Urinary bladder (tissue), 4 donors: ENCODE measurements around the gene PSMG4. TPM values are rescaled to one million over a fixed set of nuclear protein-coding genes. Genes with fewer than 3 reads are reported as not detected.

Source experiments
- DNase-seq: peaks from one replicate; pipeline ENCODE4 v3.0.0-alpha.2; 2015; ENCODE audit errors: extremely low spot score
- H3K27ac ChIP-seq: one replicate; pipeline ENCODE4 v1.5.1; 2013; ENCODE audit warnings: low read depth, mild to moderate bottlenecking, moderate library complexity
- H3K36me3 ChIP-seq: one replicate; pipeline ENCODE4 v1.6.1; 2013; ENCODE audit warnings: mild to moderate bottlenecking, moderate library complexity; ENCODE audit not compliant: insufficient read depth
- H3K4me1 ChIP-seq: one replicate; pipeline ENCODE4 v1.6.1; 2013; ENCODE audit warnings: mild to moderate bottlenecking, moderate library complexity; ENCODE audit not compliant: insufficient read depth
- H3K4me3 ChIP-seq: one replicate; pipeline ENCODE4 v1.5.1; 2013; ENCODE audit warnings: low read depth, low read length
- WGBS: extraction: QIAGEN DNeasy Blood & Tissue Kit; methylation state at CpG from one replicate; pipeline ENCODE4 v1.1.7; 2013; 5-methylcytosine and 5-hydroxymethylcytosine counted together
- polyA plus RNA-seq: library from polyadenylated mRNA; stranded (reverse); fragments of 200-250 nt; gene quantifications from one replicate; pipeline ENCODE4 v1.2.3, GENCODE V29; 2013
- total RNA-seq: library from RNA; depleted of rRNA; stranded (reverse); fragments of >200 nt; gene quantifications from one replicate; pipeline ENCODE4 v1.2.3, GENCODE V29; 2014
- donor health status: healthy with polysubstance abuse.
- donor health status: healthy.

Gene PSMG4
- total and polyA plus RNA-seq, 2 donors, result 19.8 to 29.5 TPM

- no peak overlapping the region for H3K4me3 ChIP-seq
- H3K27ac ChIP-seq, result no peak overlapping the region
- WGBS, result 62% methylated on average over 5 of the region's 5 CpGs
- DNase-seq, result no peak
- no peaks in the 10 kb centered on the region for H3K4me1 ChIP-seq
- H3K36me3 ChIP-seq, result no peaks in the 10 kb centered on the region
These were observed 8.4 kb downstream of the PSMG4 start for GRCh38 chr6:3267162-3267561.

GRCh38 chr6:3268680-3269079 is 9.9 kb downstream of the PSMG4 start:
- no peak for DNase-seq
- no peaks in the 10 kb centered on the region for H3K4me1 ChIP-seq
- H3K36me3 ChIP-seq, result no peaks in the 10 kb centered on the region
- WGBS, result 88% methylated on average over 11 of the region's 11 CpGs
- H3K4me3 ChIP-seq, result no peak overlapping the region
- no peak overlapping the region for H3K27ac ChIP-seq

- no peaks in the 10 kb centered on the region for H3K36me3 ChIP-seq
- no peaks in the 10 kb centered on the region for H3K4me1 ChIP-seq
- H3K4me3 ChIP-seq, result no peak overlapping the region
- WGBS, result 81% methylated on average over 27 of the region's 27 CpGs
- H3K27ac ChIP-seq, result no peak overlapping the region
- DNase-seq, result no peak
These were observed 10.7 kb downstream of the PSMG4 start for GRCh38 chr6:3269281-3269975.

- DNase-seq, result no peak
- Histone ChIP-seq H3K4me1 (no peaks in the 10 kb centered on the region), H3K36me3 (no peaks in the 10 kb centered on the region), H3K4me3 (no peak overlapping the region), H3K27ac (no peak overlapping the region)
- WGBS, result 77% methylated on average over 15 of the region's 15 CpGs
These were observed 11.5 kb downstream of the PSMG4 start for GRCh38 chr6:3270258-3270657.

- no peak overlapping the region for H3K27ac ChIP-seq
- no peaks in the 10 kb centered on the region for H3K4me1 ChIP-seq
- no peak for DNase-seq
- WGBS, result 94% methylated on average over 13 of the region's 13 CpGs
- no peaks in the 10 kb centered on the region for H3K36me3 ChIP-seq
- H3K4me3 ChIP-seq, result no peak overlapping the region
These were observed 13.0 kb downstream of the PSMG4 start for GRCh38 chr6:3271756-3272155.

- Histone ChIP-seq H3K27ac (no peak overlapping the region), H3K36me3 (no peaks in the 10 kb centered on the region), H3K4me3 (no peak overlapping the region), H3K4me1 (no peaks in the 10 kb centered on the region)
- no peak for DNase-seq
- whole genome bisulfite sequencing, result 93% methylated on average over 32 of the region's 32 CpGs
These were observed 14.3 kb downstream of the PSMG4 start for GRCh38 chr6:3272911-3273547.

GRCh38 chr6:3273707-3274521 is 15.2 kb downstream of the PSMG4 start:
- Histone ChIP-seq H3K27ac (no peak overlapping the region), H3K4me3 (no peak overlapping the region), H3K4me1 (no peaks in the 10 kb centered on the region), H3K36me3 (no peaks in the 10 kb centered on the region)
- no peak for DNase-seq
- WGBS, result 75% methylated on average over 9 of the region's 9 CpGs

- H3K27ac ChIP-seq, result no peak overlapping the region
- WGBS, result 78% methylated on average over 20 of the region's 20 CpGs
These were observed 17.7 kb downstream of the PSMG4 start for GRCh38 chr6:3276174-3277167.

GRCh38 chr6:3277251-3277650 is 18.5 kb downstream of the PSMG4 start:
- Histone ChIP-seq H3K4me1 (no peaks in the 10 kb centered on the region), H3K36me3 (no peaks in the 10 kb centered on the region), H3K4me3 (no peak overlapping the region), H3K27ac (no peak overlapping the region)
- no peak for DNase-seq
- 76% methylated on average over 12 of the region's 12 CpGs for WGBS

More at GRCh38 chr6:3276174-3277167, 17.7 kb downstream of the PSMG4 start:
- H3K4me3 ChIP-seq, result no peak overlapping the region
- no peaks in the 10 kb centered on the region for H3K4me1 ChIP-seq
- no peaks in the 10 kb centered on the region for H3K36me3 ChIP-seq
- no peak for DNase-seq

GRCh38 chr6:3277851-3278416 is 19.2 kb downstream of the PSMG4 start:
- H3K4me1 ChIP-seq, result no peaks in the 10 kb centered on the region
- no peaks in the 10 kb centered on the region for H3K36me3 ChIP-seq
- DNase-seq, result no peak
- no peak overlapping the region for H3K27ac ChIP-seq
- 83% methylated on average over 9 of the region's 9 CpGs for WGBS
- no peak overlapping the region for H3K4me3 ChIP-seq

GRCh38 chr6:3278691-3279090 is 19.9 kb downstream of the PSMG4 start:
- Histone ChIP-seq H3K27ac (no peak overlapping the region), H3K36me3 (no peaks in the 10 kb centered on the region), H3K4me3 (no peak overlapping the region), H3K4me1 (no peaks in the 10 kb centered on the region)
- 85% methylated on average over 4 of the region's 4 CpGs for WGBS
- no peak for DNase-seq

GRCh38 chr6:3280091-3280490 is 21.3 kb downstream of the PSMG4 start:
- Histone ChIP-seq H3K36me3 (no peaks in the 10 kb centered on the region), H3K4me3 (no peak overlapping the region), H3K4me1 (no peaks in the 10 kb centered on the region), H3K27ac (no peak overlapping the region)
- WGBS, result 86% methylated on average over 14 of the region's 14 CpGs
- DNase-seq, result no peak
